ENCODE measurements around the gene IL4R.

Gene IL4R

DNA sequence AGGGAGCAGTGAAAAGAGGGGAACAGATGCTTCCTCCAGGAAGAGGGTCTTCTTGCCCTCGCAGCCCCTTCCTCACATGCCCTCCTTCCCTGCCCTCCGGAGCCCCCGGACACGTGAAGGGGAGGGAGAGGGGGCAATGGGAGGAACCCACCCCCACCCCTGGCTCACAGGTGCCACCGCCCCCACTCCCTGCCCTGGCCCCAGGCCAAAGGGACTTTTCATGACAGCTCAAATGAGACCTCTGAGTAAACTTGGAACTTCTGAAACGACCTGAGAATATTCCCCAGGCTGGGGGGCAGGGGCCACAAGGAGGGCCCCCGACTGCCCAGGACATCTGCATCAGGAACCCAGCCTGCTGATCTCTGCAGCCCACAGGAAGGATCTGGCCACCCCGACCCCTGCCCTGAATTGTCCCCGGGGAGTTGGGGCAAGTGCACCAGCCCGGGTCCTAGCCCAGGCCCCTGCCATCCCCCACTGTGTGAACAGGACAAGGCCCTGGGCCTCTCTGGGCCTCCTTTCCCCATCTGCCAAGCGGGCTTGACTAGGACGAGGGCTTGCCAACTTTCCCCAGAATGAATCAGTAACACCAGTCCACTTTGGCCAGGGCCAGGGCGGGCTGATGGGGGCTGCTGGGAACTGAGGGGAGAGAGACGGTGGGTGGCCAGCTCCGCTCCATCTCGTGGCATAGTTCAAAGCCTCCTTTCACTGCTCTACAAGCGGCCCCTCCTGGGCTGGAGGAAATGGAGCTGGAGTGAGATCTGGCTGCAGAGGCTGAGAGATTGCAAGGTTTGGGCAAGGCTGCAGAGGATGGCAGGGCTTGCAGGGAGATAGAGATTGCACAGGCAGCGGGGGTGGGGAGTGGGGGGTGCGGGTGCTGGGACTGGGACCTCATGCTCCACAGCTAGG, 92.0 kb downstream of the IL4R start:
- Histone ChIP-seq H3K18ac (ENCODE audit: low read length) (no peak overlapping the region), H3K4me1 (ENCODE audit: control insufficient read depth, low read depth, low read length) (no peaks in the 10 kb centered on the region), H3K27ac (ENCODE audit: low read depth, low read length) (no peak overlapping the region), H3K56ac (ENCODE audit: low read length) (no peak overlapping the region), H2BK5ac (ENCODE audit: low read length) (no peak overlapping the region), H2AK5ac (ENCODE audit: low read length) (no peak overlapping the region), H4K5ac (ENCODE audit: low read length) (no peak overlapping the region), H3K23ac (ENCODE audit: low read length) (no peak overlapping the region), H4K8ac (ENCODE audit: low read depth, low read length) (no peak overlapping the region), H3K9ac (ENCODE audit: low read length) (no peak overlapping the region), H3K79me2 (ENCODE audit: control insufficient read depth, insufficient read depth, low read length) (no peaks in the 10 kb centered on the region), H3K4me2 (ENCODE audit: low read length) (no peak overlapping the region), H3K79me1 (ENCODE audit: low read length) (no peaks in the 10 kb centered on the region), H3K27me3 (ENCODE audit: insufficient read depth, low read length, poor library complexity) (no peaks in the 10 kb centered on the region), H2BK120ac (ENCODE audit: low read depth, low read length) (no peak overlapping the region), H2BK15ac (replicated peaks; ENCODE audit: low read depth) (no peak overlapping the region), H3K4me3 (ENCODE audit: low read length) (no peak overlapping the region), H3K4ac (ENCODE audit: low read depth, low read length) (no peak overlapping the region), H3K36me3 (ENCODE audit: control insufficient read depth, insufficient read depth, low read length) (no peaks in the 10 kb centered on the region)
- DNase-seq: no peak
- WGBS (ENCODE audit: extremely low coverage, insufficient coverage, low lambda C conversion rate): no CpG with 5 or more reads among the region's 19 CpGs

DNA sequence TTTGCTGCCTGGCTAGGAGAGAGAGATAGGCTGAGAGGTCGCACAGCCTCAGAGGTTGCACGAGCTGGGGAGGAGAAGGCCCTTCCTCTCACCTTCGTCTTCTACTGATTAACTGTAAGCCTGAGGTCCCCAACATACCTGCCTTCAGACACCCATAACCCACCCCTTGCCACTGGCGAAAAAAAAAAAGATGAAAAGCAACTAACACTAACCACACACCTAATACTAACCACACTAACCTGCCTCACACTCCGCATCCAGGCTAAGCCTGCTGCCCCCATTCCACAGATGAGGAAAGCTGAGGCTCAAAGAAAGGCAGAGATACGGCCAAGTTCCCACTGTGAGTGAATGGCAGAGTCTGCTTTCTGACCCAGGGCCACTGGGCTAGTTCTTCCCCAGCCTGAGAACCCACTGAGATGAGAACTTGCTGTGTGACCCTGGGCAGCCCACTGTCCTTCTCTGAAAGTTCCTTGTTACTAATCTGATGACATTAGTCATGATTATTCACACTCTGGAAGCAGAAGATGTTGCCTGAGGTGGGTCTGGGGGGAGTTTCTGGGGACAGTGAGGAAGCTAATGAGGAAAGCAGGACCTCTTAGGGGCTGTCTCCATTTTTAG, 92.8 kb downstream of the IL4R start:
- Histone ChIP-seq H3K27me3 (ENCODE audit: insufficient read depth, low read length, poor library complexity) (no peaks in the 10 kb centered on the region), H3K79me1 (ENCODE audit: low read length) (no peaks in the 10 kb centered on the region), H3K4ac (ENCODE audit: low read depth, low read length) (no peak overlapping the region), H3K56ac (ENCODE audit: low read length) (no peak overlapping the region), H3K4me2 (ENCODE audit: low read length) (no peak overlapping the region), H3K18ac (ENCODE audit: low read length) (no peak overlapping the region), H2BK5ac (ENCODE audit: low read length) (no peak overlapping the region), H2BK15ac (replicated peaks; ENCODE audit: low read depth) (no peak overlapping the region), H2AK5ac (ENCODE audit: low read length) (no peak overlapping the region), H3K36me3 (ENCODE audit: control insufficient read depth, insufficient read depth, low read length) (no peaks in the 10 kb centered on the region), H4K8ac (ENCODE audit: low read depth, low read length) (no peak overlapping the region), H4K5ac (ENCODE audit: low read length) (no peak overlapping the region), H3K4me1 (ENCODE audit: control insufficient read depth, low read depth, low read length) (no peaks in the 10 kb centered on the region), H2BK120ac (ENCODE audit: low read depth, low read length) (no peak overlapping the region), H3K79me2 (ENCODE audit: control insufficient read depth, insufficient read depth, low read length) (no peaks in the 10 kb centered on the region), H3K9ac (ENCODE audit: low read length) (no peak overlapping the region), H3K4me3 (ENCODE audit: low read length) (no peak overlapping the region), H3K27ac (ENCODE audit: low read depth, low read length) (no peak overlapping the region), H3K23ac (ENCODE audit: low read length) (no peak overlapping the region)
- no peak for DNase-seq
- WGBS (ENCODE audit: extremely low coverage, insufficient coverage, low lambda C conversion rate): no CpG with 5 or more reads among the region's 6 CpGs

GRCh38 chr16:27407133-27407532, 93.4 kb downstream of the IL4R start:
- Histone ChIP-seq H3K4me2 (ENCODE audit: low read length) (no peak overlapping the region), H4K8ac (ENCODE audit: low read depth, low read length) (no peak overlapping the region), H3K4me1 (ENCODE audit: control insufficient read depth, low read depth, low read length) (no peaks in the 10 kb centered on the region), H3K27ac (ENCODE audit: low read depth, low read length) (no peak overlapping the region), H2BK120ac (ENCODE audit: low read depth, low read length) (no peak overlapping the region), H2BK5ac (ENCODE audit: low read length) (no peak overlapping the region), H3K18ac (ENCODE audit: low read length) (no peak overlapping the region), H4K5ac (ENCODE audit: low read length) (no peak overlapping the region), H3K36me3 (ENCODE audit: control insufficient read depth, insufficient read depth, low read length) (no peaks in the 10 kb centered on the region), H3K4ac (ENCODE audit: low read depth, low read length) (no peak overlapping the region), H3K4me3 (ENCODE audit: low read length) (no peak overlapping the region), H3K27me3 (ENCODE audit: insufficient read depth, low read length, poor library complexity) (no peaks in the 10 kb centered on the region), H3K56ac (ENCODE audit: low read length) (no peak overlapping the region), H3K79me1 (ENCODE audit: low read length) (no peaks in the 10 kb centered on the region), H3K23ac (ENCODE audit: low read length) (no peak overlapping the region), H2AK5ac (ENCODE audit: low read length) (no peak overlapping the region), H3K79me2 (ENCODE audit: control insufficient read depth, insufficient read depth, low read length) (no peaks in the 10 kb centered on the region), H2BK15ac (replicated peaks; ENCODE audit: low read depth) (no peak overlapping the region), H3K9ac (ENCODE audit: low read length) (no peak overlapping the region)
- no CpG with 5 or more reads among the region's 2 CpGs for WGBS (ENCODE audit: extremely low coverage, insufficient coverage, low lambda C conversion rate)
- DNase-seq: no peak

GRCh38 chr16:27408012-27408601, 94.3 kb downstream of the IL4R start:
- Histone ChIP-seq H3K4ac (ENCODE audit: low read depth, low read length) (no peak overlapping the region), H3K27me3 (ENCODE audit: insufficient read depth, low read length, poor library complexity) (no peaks in the 10 kb centered on the region), H3K27ac (ENCODE audit: low read depth, low read length) (no peak overlapping the region), H2BK120ac (ENCODE audit: low read depth, low read length) (no peak overlapping the region), H3K4me3 (ENCODE audit: low read length) (no peak overlapping the region), H2BK5ac (ENCODE audit: low read length) (no peak overlapping the region), H3K9ac (ENCODE audit: low read length) (no peak overlapping the region), H3K79me2 (ENCODE audit: control insufficient read depth, insufficient read depth, low read length) (no peaks in the 10 kb centered on the region), H3K23ac (ENCODE audit: low read length) (no peak overlapping the region), H3K18ac (ENCODE audit: low read length) (no peak overlapping the region), H2AK5ac (ENCODE audit: low read length) (no peak overlapping the region), H4K5ac (ENCODE audit: low read length) (no peak overlapping the region), H3K4me1 (ENCODE audit: control insufficient read depth, low read depth, low read length) (no peaks in the 10 kb centered on the region), H3K36me3 (ENCODE audit: control insufficient read depth, insufficient read depth, low read length) (no peaks in the 10 kb centered on the region), H3K56ac (ENCODE audit: low read length) (no peak overlapping the region), H3K4me2 (ENCODE audit: low read length) (no peak overlapping the region), H3K79me1 (ENCODE audit: low read length) (no peaks in the 10 kb centered on the region), H2BK15ac (replicated peaks; ENCODE audit: low read depth) (no peak overlapping the region), H4K8ac (ENCODE audit: low read depth, low read length) (no peak overlapping the region)
- WGBS (ENCODE audit: extremely low coverage, insufficient coverage, low lambda C conversion rate): no CpG with 5 or more reads among the region's 3 CpGs
- DNase-seq: no peak

DNA sequence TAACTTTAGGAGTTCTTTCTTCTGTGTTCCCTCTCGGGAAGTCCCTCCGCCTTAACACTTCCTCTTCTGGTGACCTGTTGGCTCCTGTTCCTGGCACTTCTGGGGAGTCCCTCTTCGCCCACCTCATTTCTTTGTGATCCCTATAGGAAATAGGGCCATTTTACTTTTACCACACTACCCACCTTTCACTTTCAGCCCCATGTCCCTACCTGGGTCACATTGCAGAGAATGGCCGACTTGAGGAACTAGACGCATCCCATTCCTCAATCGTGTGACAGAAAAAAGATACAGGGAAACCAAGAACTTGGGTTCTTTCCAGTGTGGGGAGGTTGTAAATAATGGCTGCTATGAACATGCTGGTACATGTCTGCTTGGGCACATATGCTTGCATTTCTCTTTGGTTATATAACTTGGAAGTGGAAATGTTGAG, 94.8 kb downstream of the IL4R start:
- no peak overlapping the region for H3K4me2 ChIP-seq (ENCODE audit: low read length)
- no peak overlapping the region for H4K5ac ChIP-seq (ENCODE audit: low read length)
- H3K4ac ChIP-seq (ENCODE audit: low read depth, low read length): no peak overlapping the region
- H3K56ac ChIP-seq (ENCODE audit: low read length): no peak overlapping the region
- H3K27me3 ChIP-seq (ENCODE audit: insufficient read depth, low read length, poor library complexity): no peaks in the 10 kb centered on the region
- H4K8ac ChIP-seq (ENCODE audit: low read depth, low read length): no peak overlapping the region
- no peak overlapping the region for H3K9ac ChIP-seq (ENCODE audit: low read length)
- H3K79me2 ChIP-seq (ENCODE audit: control insufficient read depth, insufficient read depth, low read length): no peaks in the 10 kb centered on the region
- no peak overlapping the region for H2BK15ac ChIP-seq (replicated peaks; ENCODE audit: low read depth)
- H3K4me3 ChIP-seq (ENCODE audit: low read length): no peak overlapping the region
- no peak overlapping the region for H2BK5ac ChIP-seq (ENCODE audit: low read length)
- H2BK120ac ChIP-seq (ENCODE audit: low read depth, low read length): no peak overlapping the region
- no peaks in the 10 kb centered on the region for H3K36me3 ChIP-seq (ENCODE audit: control insufficient read depth, insufficient read depth, low read length)
- H3K18ac ChIP-seq (ENCODE audit: low read length): no peak overlapping the region
- H3K4me1 ChIP-seq (ENCODE audit: control insufficient read depth, low read depth, low read length): no peaks in the 10 kb centered on the region
- H3K23ac ChIP-seq (ENCODE audit: low read length): no peak overlapping the region
- no peak overlapping the region for H3K27ac ChIP-seq (ENCODE audit: low read depth, low read length)
- DNase-seq: no peak
- no peak overlapping the region for H2AK5ac ChIP-seq (ENCODE audit: low read length)
- no peaks in the 10 kb centered on the region for H3K79me1 ChIP-seq (ENCODE audit: low read length)
- no CpG with 5 or more reads among the region's 6 CpGs for WGBS (ENCODE audit: extremely low coverage, insufficient coverage, low lambda C conversion rate)
